Stimulated activated CD8-positive, alpha-beta memory T cell treated with anti-CD3 and anti-CD28 coated beads, Interleukin-7, amount 100 ng/mL, for 4 hours (primary cell): ENCODE measurements around the gene RPS26.
"Not testable (repeated sequence)": the region's sequence is repeated elsewhere in the genome, so short reads cannot be mapped to it uniquely, and the experiment has no call there.

Source experiments
- DNase-seq, 2 donors: peaks; one replicate each; pipeline ENCODE4 v3.0.0-alpha.2; 2020; ENCODE audit warnings: low read depth in 2 of 2

Gene RPS26

GRCh38 chr12:56041552-56042429 is at the start of gene RPS26:
Gene RPS26, plus strand, starts transcription at chr12:56041918. Its CDS starts 249 bp downstream, at chr12:56042167.
- DNase-seq, result peak; percentile 86 to 90

- no peak for DNase-seq
Observed at GRCh38 chr12:55993230-55993853, 48.4 kb upstream of the RPS26 start.

- DNase-seq, result no peak
Observed at GRCh38 chr12:55995366-55995765, 46.4 kb upstream of the RPS26 start.

- peak; percentile 43 to 51 for DNase-seq
Observed at GRCh38 chr12:55996201-55996714, 45.5 kb upstream of the RPS26 start.

DNA sequence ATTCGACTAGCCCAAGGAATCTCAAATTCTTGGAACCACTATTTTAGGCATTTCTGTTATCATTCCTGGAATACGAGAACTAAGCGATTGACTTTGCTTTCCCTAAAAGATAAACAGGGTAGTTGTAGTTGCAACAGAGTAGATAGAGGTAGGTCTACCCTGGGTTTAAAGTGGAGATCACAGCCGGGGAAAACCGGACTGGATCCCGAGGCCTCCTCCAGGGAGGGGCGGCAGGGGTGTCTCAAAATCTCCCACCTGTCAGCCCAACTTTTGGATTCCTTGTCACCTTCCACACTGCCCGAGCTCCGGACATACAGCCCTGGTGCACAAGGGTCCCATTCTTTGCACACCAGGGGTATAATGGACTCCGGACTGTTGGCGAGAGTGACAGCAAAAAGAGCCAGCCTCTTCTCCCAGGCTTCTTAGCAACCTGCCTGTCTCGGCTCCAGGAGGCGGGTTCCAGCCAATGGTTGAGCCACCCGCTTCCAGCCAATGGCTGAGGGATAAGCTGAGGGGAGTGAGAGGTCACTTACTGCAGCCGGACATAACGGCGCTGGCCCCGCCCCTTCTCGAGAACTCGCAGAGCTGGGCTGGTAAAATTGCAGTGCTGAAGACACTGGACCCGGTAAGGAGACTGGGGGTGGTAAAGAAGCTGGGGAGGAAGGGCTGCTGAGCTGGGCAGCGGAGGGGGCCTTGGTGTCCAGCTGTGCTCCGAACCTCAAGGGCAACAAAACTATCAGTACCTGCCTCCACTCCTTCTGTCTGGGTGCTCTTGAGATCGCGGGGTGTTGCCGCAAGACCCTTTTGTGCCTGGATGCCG is 44.8 kb upstream of the RPS26 start, which contains the start of gene SUOX:
Gene SUOX, plus strand, starts transcription at position 562 of the 820 bp plus-strand sequence. CDS start 4,946 bp downstream, outside the sequence.
- DNase-seq, result no peak

- DNase-seq, result no peak
Observed at GRCh38 chr12:55997535-55997859, 44.2 kb upstream of the RPS26 start.

DNA sequence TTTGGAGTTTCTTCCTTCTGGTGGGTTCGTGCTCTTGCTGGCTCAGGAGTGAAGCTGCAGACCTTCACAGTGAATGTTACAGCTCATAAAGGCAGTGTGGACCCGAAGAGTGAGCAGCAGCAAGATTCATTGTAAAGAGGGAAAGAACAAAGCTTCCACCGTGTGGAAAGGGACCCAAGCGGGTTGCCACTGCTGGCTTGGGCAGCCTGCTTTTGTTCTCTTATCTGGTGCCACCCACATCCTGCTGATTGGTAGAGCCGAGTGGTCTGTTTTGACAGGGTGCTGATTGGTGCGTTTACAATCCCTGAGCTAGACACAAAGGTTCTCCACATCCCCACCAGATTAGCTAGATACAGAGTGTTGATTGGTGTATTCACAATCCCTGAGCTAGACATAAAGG is 42.2 kb upstream of the RPS26 start:
- not testable (repeated sequence) for DNase-seq

GRCh38 chr12:55999999-56000540 is 41.6 kb upstream of the RPS26 start:
- DNase-seq, result not testable (repeated sequence)

- no peak for DNase-seq
Observed at GRCh38 chr12:56001487-56002100, 40.1 kb upstream of the RPS26 start.

GRCh38 chr12:56003376-56003775 is 38.3 kb upstream of the RPS26 start:
- not testable (repeated sequence) for DNase-seq

- DNase-seq, result no peak
Observed at GRCh38 chr12:56004211-56004610, 37.5 kb upstream of the RPS26 start.

GRCh38 chr12:56007564-56008559 is 33.9 kb upstream of the RPS26 start:
- peak; percentile 31 to 60 for DNase-seq

- DNase-seq, result no peak
Observed at GRCh38 chr12:56010111-56010570, 31.6 kb upstream of the RPS26 start.

DNA sequence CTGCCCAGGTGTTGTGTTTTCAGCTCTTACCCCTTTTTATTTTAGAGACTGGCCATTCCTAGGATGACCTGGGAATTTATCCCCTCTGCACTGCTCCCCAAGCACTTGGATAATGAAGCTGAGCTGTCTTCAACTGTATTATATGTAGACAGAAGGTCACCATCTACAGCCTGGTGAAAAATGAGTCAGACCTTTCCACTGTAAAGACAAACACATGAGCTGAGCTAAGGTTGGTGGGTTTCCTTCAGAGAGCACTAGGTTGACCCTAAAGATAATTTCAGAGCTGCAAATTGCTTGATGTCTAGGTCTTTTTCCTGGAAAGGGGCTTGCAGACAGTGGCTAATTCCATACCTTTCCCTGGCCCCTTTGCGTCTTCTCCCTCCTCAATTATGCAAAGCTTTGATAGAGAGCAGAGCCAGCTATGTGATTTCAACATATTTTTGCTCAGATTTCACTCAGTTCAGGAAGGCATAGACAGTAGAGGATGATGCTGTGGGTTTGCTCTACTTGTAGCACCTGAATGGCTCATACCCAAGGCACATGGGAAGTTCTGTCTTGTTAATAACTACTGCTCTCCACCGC is 30.1 kb upstream of the RPS26 start:
- DNase-seq, result no peak

GRCh38 chr12:56013482-56013881 is 28.2 kb upstream of the RPS26 start:
- no peak for DNase-seq

DNA sequence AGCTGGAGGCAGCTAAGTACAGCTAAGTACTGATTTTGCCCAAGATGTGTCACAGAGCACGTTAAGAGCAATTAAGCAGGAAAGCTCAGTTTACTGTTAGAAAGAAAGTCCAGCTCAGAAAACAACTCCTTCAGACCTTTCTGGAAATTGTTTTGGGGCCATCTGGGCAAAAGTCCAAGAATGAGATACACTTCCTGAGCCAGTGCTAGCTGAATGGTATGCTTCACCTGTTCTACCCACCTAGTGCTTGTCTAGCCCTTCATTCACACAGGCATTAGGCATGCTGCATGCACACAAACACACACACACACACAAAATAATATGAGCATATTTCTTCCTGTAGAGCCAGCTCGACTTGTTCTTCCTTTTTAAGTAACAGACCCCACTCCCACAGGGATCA is 27.5 kb upstream of the RPS26 start:
- no peak for DNase-seq

DNA sequence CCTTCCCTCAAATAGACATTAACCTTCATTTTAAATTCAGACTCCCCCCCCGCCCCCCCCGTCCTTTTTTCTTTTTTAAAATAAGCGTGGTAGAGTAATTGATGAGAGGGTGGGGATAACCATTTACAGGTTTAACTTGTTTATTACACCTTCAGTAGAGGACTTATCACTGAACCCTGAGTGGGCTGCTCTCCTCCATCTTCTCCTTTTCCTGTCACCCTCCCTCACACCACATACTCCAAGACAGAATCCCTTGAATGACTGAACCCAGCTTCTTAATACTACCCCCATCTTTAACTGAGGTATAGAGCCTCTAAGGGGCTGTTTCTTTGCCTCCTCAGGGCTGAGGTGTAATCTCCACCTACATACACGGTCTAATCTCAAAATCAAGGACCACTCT is 24.5 kb upstream of the RPS26 start:
- DNase-seq, result no peak

DNA sequence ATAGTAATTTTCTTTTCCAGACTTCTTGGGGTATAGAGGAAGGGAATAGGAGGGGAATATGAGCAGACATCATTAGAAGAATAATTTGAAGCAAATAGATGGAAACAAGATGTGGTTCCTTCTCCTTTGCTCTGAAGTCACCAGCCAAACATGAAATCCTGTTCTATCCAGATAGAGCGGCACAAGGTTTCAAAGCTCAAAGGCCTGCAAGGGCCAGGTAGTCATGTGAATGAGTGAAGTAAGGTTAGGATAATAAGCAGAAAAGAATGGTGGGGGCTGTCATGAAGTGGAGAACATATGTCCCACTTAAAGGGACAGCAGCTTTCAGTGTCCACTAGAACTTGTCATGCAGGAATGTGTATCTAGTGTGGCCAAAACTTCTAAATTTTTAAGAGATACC is 23.4 kb upstream of the RPS26 start:
- no peak for DNase-seq

DNA sequence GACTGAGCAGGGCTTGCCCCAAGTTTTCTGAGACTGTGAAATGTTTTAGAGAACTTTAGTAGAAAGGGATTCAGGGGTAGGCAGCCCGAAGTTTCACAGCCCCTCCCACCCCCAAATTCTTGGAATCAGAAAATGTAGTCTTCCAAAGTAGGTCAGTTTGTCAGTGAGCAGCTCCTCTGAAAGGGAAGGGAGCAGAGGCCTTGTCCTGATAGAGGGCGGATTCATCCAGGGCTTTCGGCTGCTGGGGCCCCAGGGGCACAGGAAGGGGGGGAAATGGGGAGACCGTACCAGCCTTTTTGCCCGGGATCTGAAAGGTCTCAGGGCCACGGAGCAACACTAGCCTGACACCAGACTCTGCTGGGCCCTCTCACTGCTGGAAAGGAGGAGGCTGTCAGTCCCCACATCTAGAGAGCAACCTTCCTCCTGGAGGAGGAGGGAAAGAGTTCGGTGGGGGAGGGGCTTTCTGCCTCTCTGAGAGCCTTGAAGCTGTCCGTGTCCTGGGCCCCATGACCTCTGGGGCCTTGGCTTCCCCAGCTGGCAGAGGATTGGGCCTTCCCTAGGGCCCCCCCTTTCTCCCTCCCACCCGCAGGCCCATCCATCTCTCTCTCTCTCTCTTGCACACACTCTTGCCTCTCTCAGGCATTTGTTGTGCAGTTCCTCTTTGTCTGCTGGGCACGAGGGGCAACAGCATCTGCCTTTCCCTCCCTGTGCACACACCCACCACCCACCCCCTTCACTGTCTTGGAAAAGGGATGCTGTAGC is 21.1 kb upstream of the RPS26 start, which contains the start of gene IKZF4:
Gene IKZF4, plus strand, starts transcription at position 621 of the 762 bp plus-strand sequence. CDS start 451 bp downstream, outside the sequence.
- DNase-seq, result no peak
